A172 (cell line): Measurements from ENCODE around the gene HTR3D. TPM values are rescaled to one million over a fixed set of nuclear protein-coding genes. Genes with fewer than 3 reads are reported as not detected.
"Not testable (repeated sequence)": the region's sequence is repeated elsewhere in the genome, so short reads cannot be mapped to it uniquely, and the experiment has no call there.

ENCODE experiments used
- DNase-seq: peaks from one replicate; pipeline ENCODE4 v3.0.0-alpha.2; 2015; ENCODE audit warnings: low spot score
- total RNA-seq: library from RNA; depleted of rRNA; stranded (reverse); fragments of >200 nt; shearing (Covaris generic); gene quantifications from 2 replicates; pipeline ENCODE4 v1.2.3, GENCODE V29; 2014; rRNA removed

The HTR3D gene
- total RNA-seq, 1 experiment from 2014 or later = not detected

DNA sequence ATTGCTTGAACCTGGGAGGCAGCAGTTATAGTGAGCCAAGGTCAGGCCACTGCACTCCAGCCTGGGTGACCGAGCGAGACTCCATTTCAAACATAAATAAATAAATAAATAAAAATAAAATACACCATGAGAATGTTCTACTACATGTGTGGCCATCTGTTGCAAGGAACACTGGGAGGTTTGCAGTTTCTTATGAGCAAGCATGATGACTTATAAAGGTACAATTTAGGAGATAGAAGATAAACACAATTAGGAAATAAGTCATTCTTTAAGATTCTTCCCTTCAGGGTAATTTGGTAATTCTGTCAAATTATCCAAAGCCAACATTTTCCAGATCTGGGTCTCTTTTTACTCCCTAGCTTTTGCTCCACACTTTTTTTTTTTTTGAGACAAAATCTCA lies 34.7 kb downstream of the HTR3D start:
- no peak for DNase-seq

GRCh38 chr3:184067573-184068055 lies 36.1 kb downstream of the HTR3D start:
- DNase-seq = no peak

DNA sequence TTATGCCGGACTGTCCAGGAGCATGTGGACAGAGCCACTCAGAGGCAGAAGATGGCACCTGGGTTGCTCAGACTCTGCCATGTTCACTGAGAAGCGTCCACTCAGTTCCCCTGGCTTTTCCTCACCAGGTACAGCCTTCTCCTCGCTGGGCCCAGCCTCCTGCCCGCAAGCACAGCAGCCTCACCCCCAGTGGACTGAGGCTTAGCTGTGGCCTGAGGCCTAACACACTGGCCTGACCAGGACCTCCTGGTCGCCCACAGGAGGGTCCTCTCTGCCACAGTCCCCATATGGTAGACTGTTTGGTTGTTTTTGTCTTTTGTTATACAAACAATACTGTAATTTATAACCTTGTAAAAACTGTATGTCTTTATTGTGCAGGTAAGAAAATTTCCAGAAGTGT lies 36.8 kb downstream of the HTR3D start:
- DNase-seq = no peak

DNA sequence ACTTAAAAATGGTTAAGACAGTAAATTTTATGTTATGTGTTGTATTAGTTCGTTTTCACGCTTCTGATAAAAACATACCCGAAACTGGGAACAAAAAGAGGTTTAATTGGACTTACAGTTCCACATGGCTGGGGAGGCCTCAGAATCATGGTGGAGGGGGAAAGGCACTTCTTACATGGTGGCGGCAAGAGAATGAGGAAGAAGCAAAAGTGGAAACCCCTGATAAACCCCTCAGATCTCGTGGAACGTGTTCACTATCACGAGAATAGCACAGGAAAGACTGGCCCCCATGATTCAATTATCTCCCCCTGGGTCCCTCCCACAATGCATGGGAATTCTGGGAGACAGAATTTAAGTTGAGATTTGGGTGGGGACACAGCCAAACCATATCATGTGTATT lies 39.6 kb downstream of the HTR3D start:
- DNase-seq = not testable (repeated sequence)

GRCh38 chr3:184073621-184074020 lies 42.1 kb downstream of the HTR3D start:
- no peak for DNase-seq

GRCh38 chr3:184075901-184076300 lies 44.4 kb downstream of the HTR3D start:
- no peak for DNase-seq

GRCh38 chr3:184077881-184078280 lies 46.3 kb downstream of the HTR3D start:
- DNase-seq = no peak

DNA sequence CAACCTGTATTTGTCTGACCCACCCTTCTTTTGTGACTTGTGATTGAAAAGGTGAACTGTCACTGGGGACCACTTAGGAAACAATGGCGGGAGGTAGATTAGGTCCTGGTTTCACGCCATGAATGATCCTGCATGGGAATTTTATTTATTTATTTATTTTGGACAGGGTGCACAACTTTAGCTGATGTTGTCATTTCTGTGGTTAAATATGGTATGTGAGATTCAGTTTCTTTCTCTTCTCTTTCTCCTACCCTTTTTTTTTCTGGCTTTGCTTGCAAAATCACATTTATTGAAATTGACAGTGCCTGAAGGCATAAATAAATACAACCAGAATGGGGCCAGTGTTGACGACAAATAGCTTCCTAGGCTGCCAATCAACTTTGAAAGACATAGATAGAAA lies 47.3 kb downstream of the HTR3D start:
- no peak for DNase-seq

- DNase-seq = no peak
Observed at GRCh38 chr3:184081116-184081830, 49.7 kb downstream of the HTR3D start.

- no peak for DNase-seq
Observed at GRCh38 chr3:184082034-184082433, 50.5 kb downstream of the HTR3D start.

- DNase-seq = no peak
Observed at GRCh38 chr3:184082465-184082864, 50.9 kb downstream of the HTR3D start.

GRCh38 chr3:184085389-184085852 lies 53.9 kb downstream of the HTR3D start:
- DNase-seq = peak; percentile 70

Other genes with a start within 250 kb of the HTR3D start
- gene MAP6D1, start 206.2 kb upstream of the HTR3D start, total RNA-seq = 4.6 TPM in 2 replicates
- gene PARL, start 146.9 kb upstream of the HTR3D start, total RNA-seq = 45.8 and 65.7 TPM in 2 replicates
- 12.8 and 16.6 TPM in 2 replicates for gene ABCC5, start 13.9 kb upstream of the HTR3D start, total RNA-seq
- not detected in 2 replicates for gene HTR3C, start 21.3 kb downstream of the HTR3D start, total RNA-seq
- gene HTR3E, start 65.3 kb downstream of the HTR3D start, total RNA-seq = not detected in 2 replicates
- 37.4 and 42.6 TPM in 2 replicates for gene EIF2B5, start 103.6 kb downstream of the HTR3D start, total RNA-seq
- 36.2 and 38.3 TPM in 2 replicates for gene DVL3, start 123.6 kb downstream of the HTR3D start, total RNA-seq
- 717 and 879 TPM in 2 replicates for gene AP2M1, start 143.1 kb downstream of the HTR3D start, total RNA-seq
- gene ABCF3, start 154.5 kb downstream of the HTR3D start, total RNA-seq = 32.3 and 46.9 TPM in 2 replicates
- 0.36 and 0.72 TPM in 2 replicates for gene VWA5B2, start 197.8 kb downstream of the HTR3D start, total RNA-seq
- 57.5 and 68.3 TPM in 2 replicates for gene ALG3, start 217.2 kb downstream of the HTR3D start, total RNA-seq
- gene EEF1AKMT4, start 217.9 kb downstream of the HTR3D start, total RNA-seq = 7.8 and 8.2 TPM in 2 replicates
- 1.6 and 1.8 TPM in 2 replicates for gene CAMK2N2, start 229.8 kb downstream of the HTR3D start, total RNA-seq
- gene ECE2, start 244.3 kb downstream of the HTR3D start, total RNA-seq = not detected in 2 replicates